Measurements from ENCODE around the gene ABCA4. TPM values are rescaled to one million over a fixed set of nuclear protein-coding genes. Genes with fewer than 3 reads are reported as not detected.

Gene ABCA4
- polyA plus RNA-seq, 1 experiment: 0.17 TPM

DNA sequence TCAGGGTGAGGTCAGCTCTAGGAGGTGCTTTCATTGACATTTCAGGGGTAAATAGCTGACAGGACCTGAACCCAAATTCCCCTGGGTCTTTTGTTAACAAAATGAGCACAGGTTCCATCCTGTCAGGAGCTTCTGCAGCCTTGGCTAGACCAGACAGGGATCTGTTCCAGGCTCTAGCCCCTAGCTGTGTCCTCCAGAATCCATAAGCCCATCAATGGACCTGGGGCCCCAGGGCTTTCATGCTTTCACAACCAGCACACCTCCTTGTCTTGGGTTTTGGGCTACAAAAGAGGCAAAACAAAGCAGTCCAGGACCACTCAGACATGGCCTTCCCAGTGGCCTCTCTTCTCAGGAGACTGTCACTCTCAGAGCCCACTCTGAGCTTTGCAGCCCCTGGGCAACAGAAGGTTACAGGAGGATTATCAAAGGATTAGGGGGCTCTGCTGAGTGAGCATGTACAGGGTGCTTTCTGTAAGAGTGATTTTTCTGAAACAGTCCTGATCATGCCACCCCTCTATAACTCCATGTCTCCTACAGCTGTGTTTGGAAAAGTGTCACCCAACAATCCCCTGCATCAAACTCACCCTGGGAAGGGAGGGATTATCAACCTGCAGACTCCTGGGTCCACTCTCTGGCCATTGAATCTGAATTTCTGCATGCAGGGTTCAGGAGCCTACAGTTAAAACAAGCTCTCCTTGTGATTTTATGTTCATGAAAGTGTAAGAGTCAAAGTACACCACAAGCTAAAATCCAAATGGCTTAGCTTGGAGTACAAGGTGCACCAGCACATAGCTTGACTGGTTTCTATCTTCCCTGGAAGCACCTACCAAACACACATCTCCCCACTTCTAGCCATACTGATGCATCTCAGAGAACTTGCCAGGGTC lies 144.0 kb downstream of the ABCA4 start:
- POLR2A ChIA-PET: interaction anchor here (0.6 to 1.4 kb wide), 2 partner anchors 12 to 318 kb away, joined by 3 to 5 read pairs; no protein-coding TSS in a partner anchor

DNA sequence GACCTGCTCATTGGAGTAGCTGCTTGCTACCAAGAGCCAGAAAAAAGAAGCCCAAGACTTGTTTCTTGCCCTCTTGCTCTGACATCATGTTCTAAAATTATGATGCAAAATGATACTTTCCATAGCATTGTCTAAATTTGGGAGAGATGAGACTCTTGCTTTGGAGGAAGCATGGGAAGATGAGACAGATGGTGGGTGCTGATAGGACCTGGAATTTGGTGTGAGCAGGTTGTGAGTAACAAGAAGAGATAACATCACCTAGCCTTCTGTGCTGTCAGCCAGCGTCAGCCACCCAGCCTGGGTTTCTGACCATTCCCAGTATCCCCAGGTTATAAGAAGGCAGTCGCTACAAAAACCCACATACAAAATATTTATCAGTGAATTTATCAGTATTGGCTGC lies 144.7 kb downstream of the ABCA4 start:
- Histone ChIP-seq H3K4me3 (ENCODE audit: low read depth, low read length) (no peak overlapping the region), H3K27ac (ENCODE audit: low read depth, low read length) (no peak overlapping the region), H3K9me3 (ENCODE audit: control insufficient read depth, insufficient read depth, low read length) (no peaks in the 10 kb centered on the region), H3K27me3 (ENCODE audit: control insufficient read depth, insufficient read depth, low read length) (peaks cover 2% of the 10 kb centered on the region)
- TF ChIP-seq, protein P1, sequence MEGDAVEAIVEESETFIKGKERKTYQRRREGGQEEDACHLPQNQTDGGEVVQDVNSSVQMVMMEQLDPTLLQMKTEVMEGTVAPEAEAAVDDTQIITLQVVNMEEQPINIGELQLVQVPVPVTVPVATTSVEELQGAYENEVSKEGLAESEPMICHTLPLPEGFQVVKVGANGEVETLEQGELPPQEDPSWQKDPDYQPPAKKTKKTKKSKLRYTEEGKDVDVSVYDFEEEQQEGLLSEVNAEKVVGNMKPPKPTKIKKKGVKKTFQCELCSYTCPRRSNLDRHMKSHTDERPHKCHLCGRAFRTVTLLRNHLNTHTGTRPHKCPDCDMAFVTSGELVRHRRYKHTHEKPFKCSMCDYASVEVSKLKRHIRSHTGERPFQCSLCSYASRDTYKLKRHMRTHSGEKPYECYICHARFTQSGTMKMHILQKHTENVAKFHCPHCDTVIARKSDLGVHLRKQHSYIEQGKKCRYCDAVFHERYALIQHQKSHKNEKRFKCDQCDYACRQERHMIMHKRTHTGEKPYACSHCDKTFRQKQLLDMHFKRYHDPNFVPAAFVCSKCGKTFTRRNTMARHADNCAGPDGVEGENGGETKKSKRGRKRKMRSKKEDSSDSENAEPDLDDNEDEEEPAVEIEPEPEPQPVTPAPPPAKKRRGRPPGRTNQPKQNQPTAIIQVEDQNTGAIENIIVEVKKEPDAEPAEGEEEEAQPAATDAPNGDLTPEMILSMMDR (IDR thresholded peaks at IDR 0.05; ENCODE audit: low read depth, low read length): no peak
- CTCF ChIA-PET: no interaction called here
- POLR2A ChIA-PET: interaction anchor here (0.6 kb wide), 1 partner anchor 318 kb away, joined by 3 read pairs; no protein-coding TSS in a partner anchor
- DNase-seq (ENCODE audit: low read depth, low spot score): no peak

More for the DNA sequence above, 144.0 kb downstream of the ABCA4 start:
- Histone ChIP-seq H3K27me3 (ENCODE audit: control insufficient read depth, insufficient read depth, low read length) (no peaks in the 10 kb centered on the region), H3K9me3 (ENCODE audit: control insufficient read depth, insufficient read depth, low read length) (no peaks in the 10 kb centered on the region), H3K27ac (ENCODE audit: low read depth, low read length) (no peak overlapping the region), H3K4me3 (ENCODE audit: low read depth, low read length) (no peak overlapping the region)
- TF ChIP-seq, protein P1 (IDR thresholded peaks at IDR 0.05; ENCODE audit: low read depth, low read length): no peak
- no peak for DNase-seq (ENCODE audit: low read depth, low spot score)
- CTCF ChIA-PET: no interaction called here

DNA sequence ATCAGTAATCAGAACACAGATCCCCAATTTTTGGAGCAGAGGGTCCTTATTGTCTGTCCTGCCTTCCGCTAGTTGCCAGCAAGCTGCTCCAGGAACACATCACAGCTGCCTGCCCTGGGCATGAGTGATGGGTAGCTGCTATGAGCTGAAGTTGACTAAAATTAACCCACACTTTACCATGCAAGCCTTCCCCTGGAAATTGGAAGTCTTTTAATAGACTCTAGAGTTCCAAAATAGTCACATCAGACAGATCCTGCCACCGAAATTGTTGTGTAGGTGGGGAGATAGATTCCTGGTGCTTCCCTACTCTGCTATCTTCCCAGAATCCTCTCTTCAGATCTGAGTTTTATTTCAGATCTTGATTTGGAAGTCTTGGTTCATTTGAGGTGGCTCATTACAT lies 148.6 kb downstream of the ABCA4 start:
- Histone ChIP-seq H3K4me3 (ENCODE audit: low read depth, low read length) (no peak overlapping the region), H3K9me3 (ENCODE audit: control insufficient read depth, insufficient read depth, low read length) (no peaks in the 10 kb centered on the region), H3K27me3 (ENCODE audit: control insufficient read depth, insufficient read depth, low read length) (peaks cover 2% of the 10 kb centered on the region), H3K27ac (ENCODE audit: low read depth, low read length) (no peak overlapping the region)
- POLR2A ChIA-PET: no interaction called here
- CTCF ChIA-PET: interaction anchor here (1.0 kb wide), 1 partner anchor 363 kb away, joined by 3 read pairs; no protein-coding TSS in a partner anchor
- TF ChIP-seq, protein P1 (IDR thresholded peaks at IDR 0.05; ENCODE audit: low read depth, low read length): no peak
- no peak for DNase-seq (ENCODE audit: low read depth, low spot score)

DNA sequence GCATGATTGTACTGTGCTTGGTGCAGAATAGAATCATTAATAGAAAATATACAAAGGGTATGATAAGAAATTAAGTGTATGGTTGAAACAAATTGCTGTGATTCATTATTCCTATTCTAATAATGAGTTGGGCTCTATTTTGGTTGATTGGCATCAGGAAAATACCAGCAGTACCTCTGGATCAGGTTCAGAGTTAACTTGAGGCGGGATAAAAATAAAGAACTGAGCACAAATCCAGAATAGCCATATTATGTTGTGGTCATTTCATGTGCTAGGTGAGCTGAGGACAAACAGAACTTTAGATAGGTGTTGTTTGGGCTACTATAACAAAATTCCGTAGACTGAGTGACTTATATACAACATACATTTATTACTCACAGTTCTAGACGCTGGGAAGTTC lies 151.1 kb downstream of the ABCA4 start:
- Histone ChIP-seq H3K4me3 (ENCODE audit: low read depth, low read length) (no peak overlapping the region), H3K27me3 (ENCODE audit: control insufficient read depth, insufficient read depth, low read length) (peaks cover 2% of the 10 kb centered on the region), H3K9me3 (ENCODE audit: control insufficient read depth, insufficient read depth, low read length) (no peaks in the 10 kb centered on the region), H3K27ac (ENCODE audit: low read depth, low read length) (no peak overlapping the region)
- POLR2A ChIA-PET: interaction anchor here (0.9 kb wide), 1 partner anchor 10 kb away, joined by 3 read pairs; no protein-coding TSS in a partner anchor
- CTCF ChIA-PET: interaction anchor here (1.6 kb wide), 1 partner anchor 61 kb away, joined by 4 read pairs; the partner anchor contains the start of gene GCLM
- no peak for DNase-seq (ENCODE audit: low read depth, low spot score)
- TF ChIP-seq, protein P1 (IDR thresholded peaks at IDR 0.05; ENCODE audit: low read depth, low read length): no peak

DNA sequence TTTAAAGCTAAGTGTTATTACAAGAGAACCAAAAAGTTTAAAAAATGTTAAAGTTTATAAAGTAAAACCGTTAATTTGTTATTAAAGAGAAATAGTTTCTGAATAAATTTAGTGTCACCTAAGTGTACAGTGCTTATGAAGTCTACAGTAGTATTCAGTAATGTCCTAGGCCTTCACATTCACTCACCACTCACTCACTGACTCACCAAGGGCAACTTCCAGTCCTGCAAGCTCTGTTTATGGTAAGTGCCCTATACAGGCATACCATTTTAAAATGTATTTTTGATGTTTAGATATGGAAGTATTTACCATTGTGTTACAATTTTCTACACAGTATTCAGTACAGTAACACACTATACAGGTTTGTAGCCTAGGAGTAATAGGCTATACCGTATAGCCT lies 151.6 kb downstream of the ABCA4 start:
- no peak for DNase-seq (ENCODE audit: low read depth, low spot score)
- TF ChIP-seq, protein P1 (IDR thresholded peaks at IDR 0.05; ENCODE audit: low read depth, low read length): no peak
- ChIA-PET CTCF (interaction anchor here (1.0 kb wide), 1 partner anchor 60 kb away, joined by 4 read pairs; the partner anchor contains the start of gene GCLM), POLR2A (no interaction called here)
- Histone ChIP-seq H3K27ac (ENCODE audit: low read depth, low read length) (no peak overlapping the region), H3K9me3 (ENCODE audit: control insufficient read depth, insufficient read depth, low read length) (no peaks in the 10 kb centered on the region), H3K4me3 (ENCODE audit: low read depth, low read length) (no peak overlapping the region), H3K27me3 (ENCODE audit: control insufficient read depth, insufficient read depth, low read length) (peaks cover 2% of the 10 kb centered on the region)
